IPS-20b (cell line): ENCODE measurements around the gene MIB2.
A peak's percentile ranks its signal among the peaks of the same experiment; 100 is the strongest.
"Not testable (repeated sequence)": the region's sequence is repeated elsewhere in the genome, so short reads cannot be mapped to it uniquely, and the experiment has no call there.

Experiments used
- H3K27ac ChIP-seq: one replicate; pipeline ENCODE4 v1.5.1; 2013; ENCODE audit warnings: low read length
- H3K27me3 ChIP-seq: 2 replicates; pipeline ENCODE4 v1.6.1; 2013; ENCODE audit warnings: mild to moderate bottlenecking, low read length, inconsistent platforms; ENCODE audit not compliant: insufficient read depth
- H3K36me3 ChIP-seq: 2 replicates; pipeline ENCODE4 v1.6.1; 2013; ENCODE audit warnings: low read depth, mild to moderate bottlenecking, inconsistent platforms, low read length, moderate library complexity; ENCODE audit not compliant: insufficient read depth
- H3K4me1 ChIP-seq: 2 replicates; pipeline ENCODE4 v1.6.1; 2013; ENCODE audit warnings: mild to moderate bottlenecking, control low read depth, inconsistent platforms, low read length, moderate library complexity; ENCODE audit not compliant: insufficient read depth
- H3K4me3 ChIP-seq: 2 replicates; pipeline ENCODE4 v1.5.1; 2013; ENCODE audit warnings: mild to moderate bottlenecking, low read length, inconsistent platforms
- H3K9ac ChIP-seq: 2 replicates; pipeline ENCODE4 v1.6.1; 2013; ENCODE audit warnings: low read depth, mild to moderate bottlenecking, inconsistent platforms, low read length, moderate library complexity
- H3K9me3 ChIP-seq: 2 replicates; pipeline ENCODE4 v1.6.1; 2013; ENCODE audit warnings: mild to moderate bottlenecking, low read depth, low read length, inconsistent platforms; ENCODE audit not compliant: insufficient read depth

Gene MIB2

DNA sequence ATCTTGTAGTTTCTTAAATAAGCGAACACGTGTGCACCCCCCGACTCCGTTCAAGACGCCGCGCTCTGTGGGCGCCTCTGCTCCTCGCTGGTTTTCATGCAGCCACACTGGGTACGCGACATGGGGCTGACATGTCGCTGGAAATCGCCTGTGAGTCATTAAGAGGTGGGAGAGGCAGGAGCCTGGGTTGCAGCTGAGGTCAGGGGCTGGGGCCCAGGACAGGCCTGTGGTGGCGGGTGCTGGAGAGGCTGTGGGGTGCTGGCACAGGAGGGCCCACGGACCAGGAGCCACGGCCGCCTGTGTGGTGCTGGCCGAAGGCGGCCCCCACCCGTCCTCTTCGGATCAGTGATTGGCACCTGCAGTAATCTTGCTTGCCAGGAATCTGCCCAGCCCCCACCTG is 59.5 kb downstream of the MIB2 start:
- not testable (repeated sequence) for H3K9me3 ChIP-seq, H3K4me1 ChIP-seq, H3K4me3 ChIP-seq, H3K9ac ChIP-seq, H3K27ac ChIP-seq, H3K27me3 ChIP-seq
- H3K36me3 ChIP-seq = peaks cover 27% of the 10 kb centered on the region

DNA sequence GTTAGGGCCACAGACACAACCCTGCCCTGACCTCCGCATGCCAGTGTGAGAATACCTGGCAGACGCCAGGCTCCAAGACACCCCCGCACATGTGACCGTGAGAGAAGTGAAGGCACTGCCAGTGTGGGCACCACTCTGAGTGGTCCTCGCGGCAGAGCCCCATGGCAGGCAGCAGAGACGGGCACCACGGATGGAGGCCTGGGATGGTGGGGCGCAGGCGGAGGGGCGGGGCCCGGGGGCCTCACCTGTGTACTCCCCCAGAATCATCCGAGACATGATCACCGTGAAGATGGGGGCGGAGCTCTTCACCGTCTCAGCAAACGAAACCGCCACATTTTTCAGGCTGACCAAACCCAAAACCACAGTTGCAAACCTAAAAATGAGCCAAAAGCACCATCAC is 59.9 kb downstream of the MIB2 start:
- not testable (repeated sequence) for H3K9me3 ChIP-seq, H3K4me1 ChIP-seq, H3K9ac ChIP-seq, H3K27me3 ChIP-seq, H3K27ac ChIP-seq, H3K4me3 ChIP-seq
- peaks cover 24% of the 10 kb centered on the region for H3K36me3 ChIP-seq

DNA sequence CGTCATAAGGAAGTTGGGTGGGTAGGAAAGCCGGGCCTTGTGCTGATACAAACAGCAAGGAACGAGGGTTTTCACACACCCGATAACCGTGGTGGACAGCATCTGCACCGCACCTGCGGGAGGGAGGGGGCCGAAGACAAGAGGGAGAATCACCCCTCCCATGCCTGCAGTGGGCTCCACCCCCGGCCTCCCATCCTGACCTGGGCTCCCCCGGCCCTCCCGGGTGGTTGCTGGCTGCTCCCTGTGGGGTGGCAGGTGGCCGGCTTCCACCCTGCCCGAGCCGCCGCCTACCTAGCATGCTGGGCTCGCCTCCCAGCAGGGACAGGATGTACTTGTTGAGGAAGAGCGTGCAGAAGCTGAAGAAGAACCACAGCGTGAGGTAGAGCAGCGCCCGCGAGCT is 60.8 kb downstream of the MIB2 start:
- not testable (repeated sequence) for H3K4me3 ChIP-seq, H3K27me3 ChIP-seq, H3K27ac ChIP-seq, H3K4me1 ChIP-seq, H3K9me3 ChIP-seq, H3K9ac ChIP-seq
- peaks cover 17% of the 10 kb centered on the region for H3K36me3 ChIP-seq

DNA sequence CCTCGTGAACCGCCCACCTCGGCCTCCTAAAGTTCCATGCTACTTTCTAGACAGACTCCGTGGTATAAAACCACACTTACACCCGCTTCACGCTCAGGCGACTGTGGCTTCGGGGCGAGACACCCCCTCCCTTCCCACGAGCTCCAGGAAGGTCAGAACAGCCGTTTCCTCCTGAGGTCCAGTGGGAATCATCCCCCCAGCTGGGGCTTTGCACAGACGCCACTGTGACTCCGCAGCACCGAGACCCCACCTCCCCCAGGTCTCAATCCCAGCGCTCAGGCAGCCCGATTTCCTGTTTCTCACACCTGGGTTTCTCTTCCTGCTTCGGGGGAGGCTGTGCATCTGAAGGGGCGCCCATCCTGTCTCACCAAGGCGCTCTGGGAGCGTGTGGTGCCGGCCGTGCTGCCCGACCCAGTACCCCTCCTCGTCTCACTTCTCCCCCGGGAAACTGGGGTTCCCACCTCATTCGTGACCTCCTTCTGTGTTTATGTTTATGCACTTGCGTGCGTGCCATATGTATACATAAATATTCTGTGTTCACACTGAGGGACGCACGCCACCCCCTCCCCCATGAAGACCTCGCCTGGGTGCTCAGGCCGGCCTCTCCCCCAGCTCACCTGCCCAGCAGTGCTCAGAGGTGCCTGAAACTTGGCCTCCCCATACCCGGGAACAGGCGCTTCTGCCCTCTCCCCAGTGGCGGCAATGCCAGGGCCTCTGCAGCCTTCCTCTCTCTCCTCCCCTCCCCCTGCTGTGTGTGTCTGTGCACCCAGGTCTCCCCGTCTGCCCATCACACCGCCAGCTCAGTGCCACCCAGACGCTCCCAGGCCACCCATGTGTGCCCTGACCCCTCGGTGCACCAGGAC is 62.6 kb downstream of the MIB2 start:
- no peaks in the 10 kb centered on the region for H3K9me3 ChIP-seq
- H3K9ac ChIP-seq = peak overlapping the region; percentile 64
- no peaks in the 10 kb centered on the region for H3K27me3 ChIP-seq
- H3K4me1 ChIP-seq = peaks cover 10% of the 10 kb centered on the region
- peak overlapping the region; percentile 46 for H3K27ac ChIP-seq
- H3K36me3 ChIP-seq = no peaks in the 10 kb centered on the region
- H3K4me3 ChIP-seq = no peak overlapping the region

DNA sequence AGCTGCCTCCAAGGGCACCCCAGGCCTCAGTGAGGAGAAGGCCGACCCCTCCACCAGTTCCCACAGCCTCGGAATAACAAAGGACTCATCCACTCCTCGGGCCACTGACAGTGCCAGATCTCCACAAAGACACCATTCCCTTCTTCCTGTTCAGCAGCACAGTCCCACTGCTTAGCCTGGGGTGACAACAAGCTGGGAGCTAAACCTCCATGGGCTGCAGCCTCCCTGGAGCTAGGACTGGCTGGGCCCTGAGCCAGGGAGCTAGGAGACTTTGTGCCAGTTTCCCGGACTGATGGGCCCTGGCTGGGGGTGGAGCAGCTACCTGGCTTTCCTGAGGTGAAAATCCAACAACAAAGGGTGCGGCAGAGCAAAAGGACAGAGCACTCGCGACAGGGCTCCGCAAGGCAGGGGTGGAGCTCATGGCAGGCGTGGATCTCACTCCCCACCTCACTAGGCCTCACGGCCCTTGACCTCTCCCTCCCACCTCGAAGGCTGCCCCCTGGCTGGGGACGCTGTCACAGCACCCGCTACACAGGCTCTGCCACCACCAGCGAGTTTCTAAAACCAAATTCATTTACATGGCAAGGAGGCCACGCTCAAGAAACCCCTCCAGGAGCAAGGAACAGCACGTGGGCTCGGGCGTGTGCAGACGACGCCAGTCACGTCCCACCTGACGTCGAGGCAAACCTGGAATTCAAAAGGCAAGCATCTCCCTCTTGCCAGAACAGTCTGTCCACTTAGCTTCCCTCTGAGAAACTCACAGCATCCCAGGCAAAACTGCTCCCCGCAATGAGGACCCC is 63.5 kb downstream of the MIB2 start:
- H3K27ac ChIP-seq = peak overlapping the region; percentile 46
- no peaks in the 10 kb centered on the region for H3K27me3 ChIP-seq
- H3K9ac ChIP-seq = peak overlapping the region; percentile 64
- no peaks in the 10 kb centered on the region for H3K9me3 ChIP-seq
- H3K36me3 ChIP-seq = no peaks in the 10 kb centered on the region
- peaks cover 17% of the 10 kb centered on the region for H3K4me1 ChIP-seq
- no peak overlapping the region for H3K4me3 ChIP-seq
